ENCODE measurements around the gene FXN. TPM values are rescaled to one million over a fixed set of nuclear protein-coding genes. Genes with fewer than 3 reads are reported as not detected.
A peak's percentile ranks its signal among the peaks of the same experiment; 100 is the strongest.

FXN gene
- polyA plus RNA-seq, 3 donors, result 9.1 to 27.3 (median 15.9) TPM

DNA sequence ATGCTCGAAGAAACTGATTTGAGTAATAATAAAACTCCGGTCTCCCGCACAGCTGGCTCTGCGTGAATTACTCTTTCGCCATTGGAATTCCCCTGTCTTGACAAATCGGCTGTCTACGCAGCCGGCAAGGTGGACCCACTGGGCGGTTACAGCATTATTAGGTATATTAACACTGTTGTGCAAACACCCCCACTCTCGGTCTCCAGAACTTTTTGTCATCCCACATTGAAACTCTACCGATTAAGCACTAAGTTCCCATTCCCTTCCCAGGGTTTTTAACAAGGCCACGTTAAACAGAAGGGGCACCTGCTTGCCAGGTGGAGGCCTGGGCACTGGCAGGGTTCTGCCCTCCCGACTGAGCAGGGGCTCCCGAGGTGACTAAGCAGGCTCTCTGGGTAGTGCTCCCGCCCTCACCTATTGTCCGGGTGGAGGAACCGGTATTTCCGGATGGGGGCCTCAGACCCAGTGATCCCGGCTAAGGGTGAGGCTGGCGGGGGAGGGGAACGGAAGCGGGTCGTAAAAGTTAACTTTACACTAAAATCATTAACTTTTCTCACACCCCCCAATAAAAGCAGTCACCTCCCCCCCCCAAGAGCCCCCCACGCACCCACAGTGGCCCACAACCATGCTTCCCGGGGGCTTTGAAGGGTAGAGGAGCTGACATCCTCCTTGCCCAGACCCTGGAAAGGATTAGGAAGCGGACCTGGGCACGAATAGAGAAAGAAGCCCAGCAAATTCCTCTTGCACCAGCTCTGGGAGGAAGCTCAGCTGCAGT lies 85.0 kb downstream of the FXN start:
- H3K36me3 ChIP-seq (replicated peaks in 1 of 2; ENCODE audit: control insufficient read depth in 1 of 2, insufficient read depth in 2 of 2, low read length in 2 of 2), result no peaks in the 10 kb centered on the region
- peaks cover 0 to 10% (median 0%) of the 10 kb centered on the region in 7 donors for H3K9me3 Mint-ChIP-seq
- H3K27ac Mint-ChIP-seq, result no peak overlapping the region
- peak overlapping the region; percentile 99 for H3K4me2 ChIP-seq (replicated peaks; ENCODE audit: extremely low read depth, low read length, poor library complexity, severe bottlenecking)
- no peak overlapping the region for H3K27ac ChIP-seq (ENCODE audit: low read depth in 1 of 2, low read length in 2 of 2)
- WGBS (ENCODE audit: insufficient coverage), result 9% methylated on average over 7 of the region's 27 CpGs
- no peaks in the 10 kb centered on the region for H3K79me2 ChIP-seq (ENCODE audit: insufficient read depth, low read length)
- H3K4me3 Mint-ChIP-seq, result peak overlapping the region; percentile 78 to 89
- peaks cover 15% of the 10 kb centered on the region for H3K4me1 Mint-ChIP-seq
- no peaks in the 10 kb centered on the region for H4K20me1 ChIP-seq (ENCODE audit: insufficient read depth, low read length)
- H3K36me3 Mint-ChIP-seq, result peaks cover 0 to 2% of the 10 kb centered on the region in 2 donors
- peaks cover 16 to 17% of the 10 kb centered on the region in 2 donors for H3K4me1 ChIP-seq (ENCODE audit: control insufficient read depth in 1 of 2, insufficient read depth in 2 of 2, low read length in 2 of 2)
- TF ChIP-seq, protein P1, sequence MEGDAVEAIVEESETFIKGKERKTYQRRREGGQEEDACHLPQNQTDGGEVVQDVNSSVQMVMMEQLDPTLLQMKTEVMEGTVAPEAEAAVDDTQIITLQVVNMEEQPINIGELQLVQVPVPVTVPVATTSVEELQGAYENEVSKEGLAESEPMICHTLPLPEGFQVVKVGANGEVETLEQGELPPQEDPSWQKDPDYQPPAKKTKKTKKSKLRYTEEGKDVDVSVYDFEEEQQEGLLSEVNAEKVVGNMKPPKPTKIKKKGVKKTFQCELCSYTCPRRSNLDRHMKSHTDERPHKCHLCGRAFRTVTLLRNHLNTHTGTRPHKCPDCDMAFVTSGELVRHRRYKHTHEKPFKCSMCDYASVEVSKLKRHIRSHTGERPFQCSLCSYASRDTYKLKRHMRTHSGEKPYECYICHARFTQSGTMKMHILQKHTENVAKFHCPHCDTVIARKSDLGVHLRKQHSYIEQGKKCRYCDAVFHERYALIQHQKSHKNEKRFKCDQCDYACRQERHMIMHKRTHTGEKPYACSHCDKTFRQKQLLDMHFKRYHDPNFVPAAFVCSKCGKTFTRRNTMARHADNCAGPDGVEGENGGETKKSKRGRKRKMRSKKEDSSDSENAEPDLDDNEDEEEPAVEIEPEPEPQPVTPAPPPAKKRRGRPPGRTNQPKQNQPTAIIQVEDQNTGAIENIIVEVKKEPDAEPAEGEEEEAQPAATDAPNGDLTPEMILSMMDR (IDR thresholded peaks at IDR 0.05), result no peak
- intact Hi-C loops (cut with micrococcal nuclease), result no loop called here
- H3K9me3 ChIP-seq (replicated peaks in 1 of 2; ENCODE audit: control insufficient read depth in 1 of 2, insufficient read depth in 1 of 2, low read length in 2 of 2), result no peaks in the 10 kb centered on the region
- peak overlapping the region; percentile 15 for H3K9ac ChIP-seq (ENCODE audit: insufficient read depth, low read length, poor library complexity, severe bottlenecking)
- peak overlapping the region; percentile 78 for H2AFZ ChIP-seq (ENCODE audit: insufficient read depth, low read depth, low read length, poor library complexity, severe bottlenecking)
- peak overlapping the region; percentile 37 to 79 (median 56) for H3K4me3 ChIP-seq (replicated peaks in 1 of 3; ENCODE audit: low read depth in 2 of 3, low read length in 3 of 3)
- H3K27me3 ChIP-seq (ENCODE audit: control insufficient read depth in 2 of 2, insufficient read depth in 2 of 2, low read length in 2 of 2), result peaks cover 0 to 17% of the 10 kb centered on the region in 2 donors
- peaks cover 9 to 26% (median 22%) of the 10 kb centered on the region in 3 donors for H3K27me3 Mint-ChIP-seq (ENCODE audit: low read depth in 3 of 3)
- DNase-seq, result peak in 1 of 3 donors; percentile 8

DNA sequence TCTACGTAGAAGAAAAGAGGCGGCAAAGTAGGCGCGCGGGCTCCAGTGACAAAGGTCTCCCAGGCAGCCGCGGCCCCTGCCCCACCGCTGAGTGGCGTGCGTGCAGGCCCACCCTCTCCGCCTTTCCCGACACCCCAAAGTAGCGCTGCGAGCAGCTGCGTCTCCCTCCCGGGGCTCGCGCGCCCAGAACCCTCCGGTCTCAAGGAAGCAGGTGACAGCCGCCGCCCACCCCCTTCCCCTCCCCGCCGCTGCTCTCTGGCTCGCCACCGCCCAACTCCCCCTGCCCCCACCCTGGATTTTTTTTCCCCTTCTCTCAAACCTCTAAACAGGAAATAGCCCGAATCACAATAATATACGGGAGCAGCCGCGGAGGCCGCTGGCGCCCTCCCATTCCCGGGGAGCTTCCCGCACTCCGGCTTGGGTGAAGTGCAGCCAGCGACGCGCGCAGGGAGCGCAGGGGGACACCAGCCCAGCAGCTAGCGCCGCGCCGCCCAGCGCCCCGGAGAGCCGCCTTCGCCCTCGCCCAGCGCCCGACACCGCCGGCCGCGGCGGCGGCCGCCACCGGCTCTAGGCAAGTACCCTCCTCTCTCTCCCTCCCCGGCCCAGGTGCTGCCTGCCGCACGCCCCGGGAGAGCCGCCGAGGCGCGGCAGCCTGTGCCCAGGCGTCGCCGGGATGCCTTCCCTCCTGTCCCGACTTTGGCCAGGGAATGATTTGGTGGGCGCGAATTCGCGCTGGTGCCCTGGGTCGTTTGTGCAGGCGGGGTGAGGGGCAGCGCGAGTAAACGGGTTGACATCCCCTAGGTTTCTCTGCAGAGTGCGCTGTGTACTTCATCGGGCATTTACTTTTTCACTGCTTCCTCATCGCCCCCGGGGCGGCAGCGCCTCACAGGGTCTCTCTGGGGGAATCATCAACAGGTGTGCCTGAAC lies 85.9 kb downstream of the FXN start:
- Histone ChIP-seq H3K27ac (ENCODE audit: low read depth in 1 of 2, low read length in 2 of 2) (no peak overlapping the region), H3K9ac (ENCODE audit: insufficient read depth, low read length, poor library complexity, severe bottlenecking) (peak overlapping the region; percentile 48), H4K20me1 (ENCODE audit: insufficient read depth, low read length) (no peaks in the 10 kb centered on the region), H3K27me3 (ENCODE audit: control insufficient read depth in 2 of 2, insufficient read depth in 2 of 2, low read length in 2 of 2) (peaks cover 0 to 17% of the 10 kb centered on the region in 2 donors), H3K9me3 (replicated peaks in 1 of 2; ENCODE audit: control insufficient read depth in 1 of 2, insufficient read depth in 1 of 2, low read length in 2 of 2) (no peaks in the 10 kb centered on the region), H2AFZ (ENCODE audit: insufficient read depth, low read depth, low read length, poor library complexity, severe bottlenecking) (peak overlapping the region; percentile 78), H3K4me3 (replicated peaks in 1 of 3; ENCODE audit: low read depth in 2 of 3, low read length in 3 of 3) (peak overlapping the region; percentile 52 to 79 (median 56)), H3K36me3 (replicated peaks in 1 of 2; ENCODE audit: control insufficient read depth in 1 of 2, insufficient read depth in 2 of 2, low read length in 2 of 2) (no peaks in the 10 kb centered on the region), H3K4me1 (ENCODE audit: control insufficient read depth in 1 of 2, insufficient read depth in 2 of 2, low read length in 2 of 2) (peaks cover 16 to 17% of the 10 kb centered on the region in 2 donors), H3K79me2 (ENCODE audit: insufficient read depth, low read length) (no peaks in the 10 kb centered on the region), H3K4me2 (replicated peaks; ENCODE audit: extremely low read depth, low read length, poor library complexity, severe bottlenecking) (peak overlapping the region; percentile 99)
- TF ChIP-seq, protein P1 (IDR thresholded peaks at IDR 0.05), result no peak
- intact Hi-C loops (cut with micrococcal nuclease), result no loop called here
- H3K4me1 Mint-ChIP-seq, result peaks cover 15% of the 10 kb centered on the region
- H3K27ac Mint-ChIP-seq, result peak overlapping the region in 3 of 7 donors; percentile 63 to 75 (median 73)
- under 1% methylated on average over 82 of the region's 86 CpGs for WGBS (ENCODE audit: insufficient coverage)
- peaks cover 9 to 26% (median 22%) of the 10 kb centered on the region in 3 donors for H3K27me3 Mint-ChIP-seq (ENCODE audit: low read depth in 3 of 3)
- H3K9me3 Mint-ChIP-seq, result peaks cover 0 to 10% (median 0%) of the 10 kb centered on the region in 7 donors
- H3K4me3 Mint-ChIP-seq, result peak overlapping the region; percentile 95 to 99
- peak; percentile 7 to 12 (median 9) for DNase-seq
- peaks cover 0 to 2% of the 10 kb centered on the region in 2 donors for H3K36me3 Mint-ChIP-seq
